Effector memory CD8-positive, alpha-beta T cell (primary cell): ENCODE results near the gene RBM19.

Source experiments
- ATAC-seq: fragments of 150-1000 bp; cut with Tn5 transposase; replicated peaks from 2 replicates; pipeline ENCODE4 v1.10.0; 2021; ENCODE audit warnings: mild to moderate bottlenecking, moderate library complexity
- DNase-seq, 3 experiments: peaks; one replicate each; pipeline ENCODE4 v3.0.0; 2021
- H3K27ac Mint-ChIP-seq, 2 donors: one replicate each; pipeline ENCODE4 v1.8.0; 2022; ENCODE audit warnings: mild to moderate bottlenecking in 2 of 2, mixed read lengths in 2 of 2, moderate library complexity in 2 of 2
- H3K27me3 Mint-ChIP-seq, 2 donors: one replicate each; pipeline ENCODE4 v1.8.0; 2022; ENCODE audit warnings: mixed read lengths in 2 of 2
- H3K36me3 Mint-ChIP-seq: one replicate; pipeline ENCODE4 v1.8.0; 2022; ENCODE audit warnings: mild to moderate bottlenecking, moderate library complexity, mixed read lengths; ENCODE audit not compliant: insufficient read depth
- H3K4me1 Mint-ChIP-seq, 2 donors: one replicate each; pipeline ENCODE4 v1.8.0; 2022; ENCODE audit warnings: low read depth in 2 of 2, mixed read lengths in 2 of 2
- H3K4me3 Mint-ChIP-seq, 2 donors: one replicate each; pipeline ENCODE4 v1.8.0; 2022; ENCODE audit warnings: mild to moderate bottlenecking in 2 of 2, mixed read lengths in 2 of 2, moderate library complexity in 2 of 2
- H3K9me3 Mint-ChIP-seq, 2 donors: one replicate each; pipeline ENCODE4 v1.8.0; 2022; ENCODE audit warnings: mixed read lengths in 2 of 2

The RBM19 gene

GRCh38 chr12:113797535-113797868 is 168.6 kb downstream of the RBM19 start:
- no peaks in the 10 kb centered on the region for H3K27me3 Mint-ChIP-seq
- DNase-seq (no peak), ATAC-seq (no peak)
- no peaks in the 10 kb centered on the region for H3K36me3 Mint-ChIP-seq
- H3K4me1 Mint-ChIP-seq: no peaks in the 10 kb centered on the region
- H3K4me3 Mint-ChIP-seq: no peak overlapping the region
- H3K9me3 Mint-ChIP-seq: no peaks in the 10 kb centered on the region
- no peak overlapping the region for H3K27ac Mint-ChIP-seq

DNA sequence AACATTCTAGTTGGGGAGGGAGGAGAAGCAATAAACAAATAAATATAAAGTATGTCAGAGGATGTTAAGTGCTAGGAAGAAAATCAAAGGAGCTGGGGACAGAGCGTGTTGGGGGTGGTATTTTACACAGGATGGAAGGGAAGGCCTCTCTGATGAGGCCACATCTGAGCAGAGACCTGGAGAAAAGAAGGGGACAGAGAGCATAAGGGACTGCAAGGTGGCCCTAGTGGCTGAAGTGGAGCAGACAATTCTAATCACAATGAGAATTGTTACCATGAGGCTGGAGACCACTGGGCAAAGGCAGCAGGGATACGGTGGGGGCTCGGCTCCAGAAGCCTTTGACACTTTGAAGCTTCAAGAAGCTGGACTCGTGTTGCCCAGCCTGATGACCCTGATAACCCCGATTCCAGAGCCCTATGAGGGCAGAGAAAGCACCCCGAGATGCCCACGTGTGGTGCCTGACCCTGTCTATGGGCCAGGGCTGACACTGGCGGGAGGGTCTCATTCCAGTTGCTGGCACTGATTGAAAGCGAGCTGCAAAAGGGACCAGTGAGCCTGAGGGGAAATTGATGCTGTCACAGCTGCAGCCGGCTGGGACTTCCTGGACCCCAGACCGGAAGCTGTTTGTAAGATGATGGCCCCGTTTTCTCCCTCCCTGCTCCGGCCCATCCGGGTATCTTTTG is 169.1 kb downstream of the RBM19 start:
- DNase-seq (no peak), ATAC-seq (no peak)
- H3K4me3 Mint-ChIP-seq: no peak overlapping the region
- no peak overlapping the region for H3K27ac Mint-ChIP-seq
- H3K9me3 Mint-ChIP-seq: no peaks in the 10 kb centered on the region
- H3K27me3 Mint-ChIP-seq: no peaks in the 10 kb centered on the region
- no peaks in the 10 kb centered on the region for H3K4me1 Mint-ChIP-seq
- H3K36me3 Mint-ChIP-seq: no peaks in the 10 kb centered on the region

DNA sequence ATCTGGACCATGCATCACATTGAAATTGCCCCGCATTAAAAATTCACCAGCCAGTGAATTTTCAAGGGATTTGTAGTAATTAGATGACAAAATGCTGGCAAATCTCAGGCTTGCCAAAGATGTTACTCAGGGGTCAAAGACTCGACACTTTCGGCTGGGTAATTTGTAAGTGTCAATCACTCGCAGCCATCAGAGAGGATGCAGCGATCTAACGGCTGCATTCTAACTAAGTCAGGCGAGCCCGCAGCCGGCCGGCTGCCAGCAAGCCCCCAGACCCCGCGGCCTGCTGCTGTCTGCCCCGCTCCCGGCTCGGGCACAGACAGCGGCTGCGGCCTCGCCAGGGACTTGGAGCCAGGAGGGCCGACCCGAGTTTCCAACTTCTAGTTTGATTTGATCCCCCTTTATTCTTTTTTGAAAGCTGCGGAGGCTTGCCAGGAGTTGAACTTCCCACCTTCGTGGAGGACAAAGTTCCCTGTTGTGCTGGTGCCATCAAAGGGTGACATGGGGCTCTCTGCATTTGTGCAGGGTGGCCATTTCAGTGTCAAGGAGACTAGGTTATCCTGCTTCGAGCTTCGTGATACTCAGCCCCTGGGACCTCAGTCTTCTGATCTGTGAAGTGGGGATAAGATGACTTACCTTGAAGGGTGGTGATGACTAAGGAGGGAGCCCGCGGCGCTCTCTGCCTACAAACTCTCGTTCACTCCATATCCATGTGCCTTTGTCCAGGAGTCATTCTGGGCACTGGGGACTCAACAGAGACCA is 169.9 kb downstream of the RBM19 start:
- no peaks in the 10 kb centered on the region for H3K9me3 Mint-ChIP-seq
- no peaks in the 10 kb centered on the region for H3K36me3 Mint-ChIP-seq
- DNase-seq (no peak), ATAC-seq (no peak)
- H3K4me1 Mint-ChIP-seq: no peaks in the 10 kb centered on the region
- no peak overlapping the region for H3K27ac Mint-ChIP-seq
- no peak overlapping the region for H3K4me3 Mint-ChIP-seq
- no peaks in the 10 kb centered on the region for H3K27me3 Mint-ChIP-seq

DNA sequence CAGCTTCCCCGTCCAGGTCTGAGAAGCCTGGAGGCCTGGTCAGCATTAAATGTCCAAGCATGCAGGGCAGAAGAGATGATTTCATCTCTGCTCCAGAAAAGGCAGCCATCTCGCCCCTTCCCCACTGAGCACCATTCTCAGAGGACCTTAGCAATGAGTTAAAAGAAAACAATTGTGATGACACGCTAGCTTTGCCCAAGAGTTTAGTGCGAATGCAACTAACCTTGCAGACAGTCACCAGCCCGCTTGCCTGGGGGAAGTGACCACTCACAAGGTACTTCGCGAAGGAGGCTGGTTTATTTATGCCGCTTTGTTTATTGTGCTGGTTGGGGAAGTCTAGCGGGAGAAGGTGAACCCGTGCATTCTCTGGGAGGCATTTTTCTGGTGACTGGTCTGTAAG is 170.7 kb downstream of the RBM19 start:
- no peaks in the 10 kb centered on the region for H3K27me3 Mint-ChIP-seq
- H3K36me3 Mint-ChIP-seq: no peaks in the 10 kb centered on the region
- no peak overlapping the region for H3K4me3 Mint-ChIP-seq
- no peak for ATAC-seq
- no peaks in the 10 kb centered on the region for H3K9me3 Mint-ChIP-seq
- no peak for DNase-seq
- no peaks in the 10 kb centered on the region for H3K4me1 Mint-ChIP-seq
- H3K27ac Mint-ChIP-seq: no peak overlapping the region

DNA sequence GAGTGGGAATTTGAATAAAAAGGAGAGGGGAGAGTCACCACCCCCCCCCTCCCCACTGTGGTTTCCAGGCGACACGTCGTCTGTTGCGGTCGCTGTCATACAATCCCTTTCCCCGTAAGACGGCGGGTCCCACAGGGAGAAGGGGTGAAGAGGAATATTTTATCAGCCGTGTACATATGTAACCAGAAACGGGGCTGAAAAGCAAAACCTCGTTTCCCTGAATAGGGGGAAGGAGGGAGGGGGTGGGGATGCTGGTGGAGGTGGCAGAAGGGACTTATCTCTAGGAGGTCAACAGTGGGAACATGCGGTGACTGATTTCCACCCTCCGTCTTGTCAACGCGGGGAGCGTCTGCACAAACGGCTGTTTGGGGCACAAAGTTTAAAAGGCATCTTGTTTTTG is 171.4 kb downstream of the RBM19 start:
- H3K9me3 Mint-ChIP-seq: peaks cover 2 to 5% of the 10 kb centered on the region in 2 donors
- no peaks in the 10 kb centered on the region for H3K4me1 Mint-ChIP-seq
- ATAC-seq: no peak
- no peak overlapping the region for H3K27ac Mint-ChIP-seq
- no peak overlapping the region for H3K4me3 Mint-ChIP-seq
- H3K27me3 Mint-ChIP-seq: no peaks in the 10 kb centered on the region
- H3K36me3 Mint-ChIP-seq: no peaks in the 10 kb centered on the region
- DNase-seq: no peak

- ATAC-seq (no peak), DNase-seq (no peak)
- H3K4me3 Mint-ChIP-seq: no peak overlapping the region
- no peaks in the 10 kb centered on the region for H3K4me1 Mint-ChIP-seq
- peaks cover 2 to 6% of the 10 kb centered on the region in 2 donors for H3K9me3 Mint-ChIP-seq
- H3K27me3 Mint-ChIP-seq: no peaks in the 10 kb centered on the region
- H3K27ac Mint-ChIP-seq: no peak overlapping the region
- H3K36me3 Mint-ChIP-seq: no peaks in the 10 kb centered on the region
These were observed 172.9 kb downstream of the RBM19 start for GRCh38 chr12:113793250-113793649.

- no peak overlapping the region for H3K4me3 Mint-ChIP-seq
- H3K27ac Mint-ChIP-seq: no peak overlapping the region
- H3K36me3 Mint-ChIP-seq: no peaks in the 10 kb centered on the region
- H3K27me3 Mint-ChIP-seq: no peaks in the 10 kb centered on the region
- H3K9me3 Mint-ChIP-seq: peaks cover 2 to 6% of the 10 kb centered on the region in 2 donors
- no peaks in the 10 kb centered on the region for H3K4me1 Mint-ChIP-seq
- DNase-seq: no peak
- no peak for ATAC-seq
These were observed 173.7 kb downstream of the RBM19 start for GRCh38 chr12:113792450-113792849.

DNA sequence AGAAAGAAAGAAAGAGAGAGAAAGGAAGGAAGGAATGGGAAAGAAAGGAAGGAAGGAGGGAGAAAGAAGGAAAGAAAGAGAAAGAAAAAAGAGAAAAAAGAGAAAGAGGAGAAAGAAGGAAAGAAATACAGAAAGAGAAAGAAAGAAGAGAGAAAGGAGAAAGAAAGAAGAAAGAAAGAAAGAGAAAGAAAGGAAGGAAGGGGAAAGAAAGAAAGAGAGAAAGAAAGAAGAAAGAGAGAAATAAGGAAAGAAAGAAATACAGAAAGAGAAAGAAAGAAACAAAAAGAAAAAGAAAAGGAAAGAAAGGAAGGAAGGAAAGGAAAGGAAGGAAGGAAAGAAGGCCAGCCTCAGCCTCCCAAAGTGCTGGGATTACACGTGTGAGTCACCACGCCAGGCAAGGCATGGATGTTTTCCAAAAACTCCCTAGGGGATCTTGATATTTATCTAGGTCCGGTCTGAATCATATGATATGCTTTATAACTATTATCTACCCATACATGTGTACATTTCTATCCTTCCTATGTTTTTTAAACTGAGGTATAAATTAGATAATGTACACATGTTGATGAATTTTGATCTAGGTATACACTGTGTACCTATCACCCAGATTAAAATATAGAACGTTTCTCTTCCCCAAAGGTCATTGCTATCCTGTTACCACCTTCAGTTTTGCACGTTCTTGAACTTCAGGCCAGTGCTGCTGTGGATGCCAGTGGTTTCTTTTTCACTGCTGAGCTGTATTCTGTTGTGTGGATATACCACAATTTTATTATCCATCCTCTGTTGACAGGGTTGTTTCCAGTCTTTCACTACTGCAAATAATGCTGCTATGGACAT is 177.9 kb downstream of the RBM19 start:
- no peak for ATAC-seq
- DNase-seq: no peak

GRCh38 chr12:113786107-113786506 is 180.0 kb downstream of the RBM19 start:
- H3K27ac Mint-ChIP-seq: no peak overlapping the region
- ATAC-seq (no peak), DNase-seq (no peak)
- H3K36me3 Mint-ChIP-seq: no peaks in the 10 kb centered on the region
- peaks cover 6% of the 10 kb centered on the region in 2 donors for H3K9me3 Mint-ChIP-seq
- H3K27me3 Mint-ChIP-seq: peaks cover 33 to 38% of the 10 kb centered on the region in 2 donors
- H3K4me1 Mint-ChIP-seq: no peaks in the 10 kb centered on the region
- H3K4me3 Mint-ChIP-seq: no peak overlapping the region

More for the DNA sequence above, 177.9 kb downstream of the RBM19 start:
- H3K27ac Mint-ChIP-seq: no peak overlapping the region
- no peaks in the 10 kb centered on the region for H3K4me1 Mint-ChIP-seq
- no peak overlapping the region for H3K4me3 Mint-ChIP-seq
- no peaks in the 10 kb centered on the region for H3K36me3 Mint-ChIP-seq
- peaks cover 4 to 6% of the 10 kb centered on the region in 2 donors for H3K9me3 Mint-ChIP-seq
- H3K27me3 Mint-ChIP-seq: peaks cover 17 to 18% of the 10 kb centered on the region in 2 donors

DNA sequence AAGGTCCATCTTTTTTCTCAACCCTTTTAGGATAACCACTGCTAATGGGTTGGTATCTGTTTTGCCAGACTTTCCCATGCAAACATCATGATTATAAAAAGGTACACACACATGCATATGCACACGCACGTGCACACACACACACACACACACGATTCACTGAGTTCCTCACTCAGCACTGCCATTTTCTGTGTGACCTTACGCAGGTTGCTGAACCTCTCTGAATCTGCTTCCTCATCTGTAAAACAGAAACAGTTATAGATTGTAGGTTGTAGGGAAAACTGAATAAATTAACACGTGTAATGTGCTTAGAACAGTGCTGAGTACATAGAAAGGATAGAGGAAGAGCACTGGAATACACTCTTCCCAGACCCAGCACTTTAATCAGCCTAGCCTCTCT is 182.3 kb downstream of the RBM19 start:
- Mint-ChIP-seq H3K4me1 (no peaks in the 10 kb centered on the region), H3K4me3 (no peak overlapping the region), H3K27ac (no peak overlapping the region), H3K27me3 (peaks cover 52 to 59% of the 10 kb centered on the region in 2 donors), H3K9me3 (peaks cover 4 to 13% of the 10 kb centered on the region in 2 donors), H3K36me3 (no peaks in the 10 kb centered on the region)
- no peak for ATAC-seq
- no peak for DNase-seq

GRCh38 chr12:113782873-113783272 is 183.3 kb downstream of the RBM19 start:
- no peak for DNase-seq
- Mint-ChIP-seq H3K4me1 (no peaks in the 10 kb centered on the region), H3K9me3 (peaks cover 4 to 13% of the 10 kb centered on the region in 2 donors), H3K27me3 (peaks cover 54 to 68% of the 10 kb centered on the region in 2 donors), H3K27ac (no peak overlapping the region), H3K36me3 (no peaks in the 10 kb centered on the region), H3K4me3 (no peak overlapping the region)
- ATAC-seq: no peak

DNA sequence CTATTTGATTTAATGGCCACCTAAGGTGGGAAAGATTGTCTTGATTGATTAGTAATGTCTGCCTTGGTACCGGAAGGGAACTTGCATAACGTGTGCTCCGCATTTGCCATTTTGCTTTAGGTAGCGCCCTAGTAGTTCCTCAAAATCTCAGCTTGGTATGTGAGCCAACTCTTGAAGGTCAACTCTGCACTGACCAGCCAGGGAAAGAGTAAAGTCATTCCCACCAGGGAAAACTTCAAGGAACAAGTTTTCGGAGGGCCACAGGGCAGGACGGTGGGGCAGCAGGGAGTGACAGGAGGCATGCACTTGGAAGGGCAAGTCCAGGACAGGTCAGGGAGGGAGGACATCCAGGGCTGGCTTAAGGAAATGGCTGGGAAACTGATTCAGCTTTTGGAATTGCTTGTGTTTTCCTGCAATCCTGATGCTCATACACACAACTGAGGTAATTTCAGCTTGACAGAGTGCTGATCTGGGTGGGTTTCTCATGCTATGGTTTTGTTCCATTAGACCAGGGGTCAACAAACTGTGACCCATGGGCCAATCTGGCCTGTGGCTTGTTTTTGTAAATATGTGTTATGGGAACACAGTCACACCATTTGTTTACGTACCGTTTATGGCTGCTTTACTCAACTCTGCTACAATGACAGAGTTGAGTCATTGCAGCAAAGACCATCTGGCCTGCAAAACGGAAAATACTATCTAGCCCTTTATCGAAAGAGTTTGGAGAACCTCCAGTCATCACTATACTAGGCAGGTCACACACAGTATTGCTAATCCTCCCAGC is 184.5 kb downstream of the RBM19 start:
- H3K4me1 Mint-ChIP-seq: no peaks in the 10 kb centered on the region
- no peak overlapping the region for H3K4me3 Mint-ChIP-seq
- H3K27ac Mint-ChIP-seq: no peak overlapping the region
- H3K9me3 Mint-ChIP-seq: peaks cover 4 to 13% of the 10 kb centered on the region in 2 donors
- peaks cover 54 to 76% of the 10 kb centered on the region in 2 donors for H3K27me3 Mint-ChIP-seq
- DNase-seq (no peak), ATAC-seq (no peak)
- peaks cover 2% of the 10 kb centered on the region for H3K36me3 Mint-ChIP-seq

GRCh38 chr12:113779774-113780173 is 186.4 kb downstream of the RBM19 start:
- peaks cover 2% of the 10 kb centered on the region for H3K36me3 Mint-ChIP-seq
- no peak overlapping the region for H3K4me3 Mint-ChIP-seq
- H3K27me3 Mint-ChIP-seq: peaks cover 45 to 92% of the 10 kb centered on the region in 2 donors
- DNase-seq (no peak), ATAC-seq (no peak)
- no peak overlapping the region for H3K27ac Mint-ChIP-seq
- peaks cover 2 to 13% of the 10 kb centered on the region in 2 donors for H3K9me3 Mint-ChIP-seq
- H3K4me1 Mint-ChIP-seq: no peaks in the 10 kb centered on the region
